ENCODE measurements around the gene ZNF24.

Gene ZNF24

GRCh38 chr18:35343936-35344735 lies at the start of gene ZNF24:
Gene ZNF24, minus strand, starts transcription at chr18:35344420. Its CDS starts 3,770 bp downstream, at chr18:35340650.
- DNase-seq, result peak; percentile 84 to 91

GRCh38 chr18:35393716-35394115 lies 49.5 kb upstream of the ZNF24 start:
- no peak for DNase-seq

GRCh38 chr18:35392375-35392774 lies 48.2 kb upstream of the ZNF24 start:
- DNase-seq, result no peak

- no peak for DNase-seq
These were observed 46.9 kb upstream of the ZNF24 start for GRCh38 chr18:35390951-35391700.

- DNase-seq, result no peak
These were observed 44.9 kb upstream of the ZNF24 start for GRCh38 chr18:35389095-35389618.

GRCh38 chr18:35387152-35387571 lies 42.9 kb upstream of the ZNF24 start:
- no peak for DNase-seq

- peak in 1 of 2 donors; percentile 89 for DNase-seq
These were observed 42.4 kb upstream of the ZNF24 start for GRCh38 chr18:35386600-35387100.

- DNase-seq, result no peak
These were observed 38.9 kb upstream of the ZNF24 start for GRCh38 chr18:35383136-35383535.

- no peak for DNase-seq
These were observed 35.2 kb upstream of the ZNF24 start for GRCh38 chr18:35379421-35379820.

- DNase-seq, result no peak
These were observed 34.3 kb upstream of the ZNF24 start for GRCh38 chr18:35378574-35378896.

GRCh38 chr18:35377875-35378573 lies 33.8 kb upstream of the ZNF24 start:
- DNase-seq, result no peak

GRCh38 chr18:35376742-35377695 lies 32.8 kb upstream of the ZNF24 start, which contains the start of gene ZNF396:
Gene ZNF396, minus strand, starts transcription at chr18:35377337. Its CDS starts 3,045 bp downstream, at chr18:35374292.
- peak; percentile 13 to 63 for DNase-seq

GRCh38 chr18:35376393-35376741 lies 32.1 kb upstream of the ZNF24 start:
- DNase-seq, result peak in 1 of 2 donors; percentile 40

- no peak for DNase-seq
These were observed 30.5 kb upstream of the ZNF24 start for GRCh38 chr18:35374708-35375107.

GRCh38 chr18:35371412-35372195 lies 27.4 kb upstream of the ZNF24 start:
- no peak for DNase-seq

GRCh38 chr18:35369126-35369525 lies 24.9 kb upstream of the ZNF24 start:
- DNase-seq, result no peak

- DNase-seq, result no peak
These were observed 24.4 kb upstream of the ZNF24 start for GRCh38 chr18:35368595-35368994.

- no peak for DNase-seq
These were observed 18.3 kb upstream of the ZNF24 start for GRCh38 chr18:35362531-35362930.

GRCh38 chr18:35361570-35362321 lies 17.5 kb upstream of the ZNF24 start:
- no peak for DNase-seq

- peak in 1 of 2 donors; percentile 72 for DNase-seq
These were observed 11.0 kb upstream of the ZNF24 start for GRCh38 chr18:35355140-35355618.
